HG03521 (cell line): Measurements from ENCODE around the gene ANAPC2.
"Not testable (repeated sequence)": the region's sequence is repeated elsewhere in the genome, so short reads cannot be mapped to it uniquely, and the experiment has no call there.

Experiments
- ATAC-seq: cut with Tn5 transposase; IDR thresholded peaks from one replicate; pipeline ENCODE4 v1.9.1; 2021; ENCODE audit warnings: mild to moderate bottlenecking, moderate library complexity; ENCODE audit not compliant: unreplicated experiment

ANAPC2 gene

DNA sequence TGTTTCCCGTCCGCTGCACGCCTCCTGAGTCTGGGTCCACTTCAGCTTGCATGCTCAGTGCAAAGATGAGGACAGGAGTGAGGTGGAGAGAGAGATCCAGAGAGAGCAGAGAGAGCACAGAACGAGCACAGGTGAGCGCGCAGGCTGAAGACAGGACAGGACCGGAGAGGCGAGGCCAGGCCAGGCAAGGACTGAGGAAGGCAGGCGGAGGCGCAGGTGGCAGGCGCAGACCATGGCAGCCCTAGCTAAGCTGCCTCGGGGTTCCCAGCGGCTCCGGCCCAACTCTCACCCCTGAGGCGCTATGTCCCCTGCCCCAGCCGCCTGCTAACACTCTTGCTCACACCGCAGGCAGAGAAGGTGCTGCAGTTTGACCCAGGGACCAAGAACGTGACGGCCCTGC lies 39.7 kb downstream of the ANAPC2 start:
- ATAC-seq: no peak

DNA sequence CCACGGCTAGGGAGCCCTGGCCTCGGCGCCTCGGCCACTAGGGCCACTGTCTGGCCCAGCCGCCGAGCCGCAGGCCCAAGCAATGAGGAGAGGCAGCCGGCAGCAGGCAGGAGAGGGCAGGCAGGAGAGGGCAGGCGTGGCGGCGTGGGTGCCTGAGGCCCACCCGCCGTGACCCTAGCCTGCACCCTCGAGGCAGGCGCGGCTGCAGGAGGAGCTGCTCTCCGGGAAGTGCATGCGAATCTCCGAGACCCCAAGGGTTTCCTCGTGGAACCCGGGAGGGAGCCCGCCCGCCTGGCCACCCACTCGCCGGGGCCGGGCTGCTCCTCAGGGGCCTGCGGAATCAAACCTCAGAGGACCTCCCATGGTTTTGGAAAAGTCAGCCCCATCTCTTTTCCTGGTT lies 40.1 kb downstream of the ANAPC2 start:
- no peak for ATAC-seq

DNA sequence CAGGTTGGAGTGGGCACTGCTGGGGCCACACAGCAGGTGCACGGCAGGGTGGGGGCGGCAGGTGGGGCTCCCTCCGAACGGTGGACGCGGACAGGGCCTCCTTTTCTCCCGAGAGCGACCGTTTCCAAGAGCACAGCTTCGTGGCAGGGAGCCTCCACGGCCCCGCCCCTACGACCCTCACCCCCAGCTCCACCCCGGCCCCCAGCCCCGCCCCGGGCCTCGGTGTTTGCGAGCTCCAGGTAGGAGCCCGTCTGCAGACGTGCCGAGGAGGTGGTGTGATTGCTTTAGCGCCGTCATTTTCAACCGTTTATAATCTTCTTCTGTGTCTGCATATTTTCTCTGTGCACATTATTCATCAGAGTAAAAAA lies 40.6 kb downstream of the ANAPC2 start:
- no peak for ATAC-seq

DNA sequence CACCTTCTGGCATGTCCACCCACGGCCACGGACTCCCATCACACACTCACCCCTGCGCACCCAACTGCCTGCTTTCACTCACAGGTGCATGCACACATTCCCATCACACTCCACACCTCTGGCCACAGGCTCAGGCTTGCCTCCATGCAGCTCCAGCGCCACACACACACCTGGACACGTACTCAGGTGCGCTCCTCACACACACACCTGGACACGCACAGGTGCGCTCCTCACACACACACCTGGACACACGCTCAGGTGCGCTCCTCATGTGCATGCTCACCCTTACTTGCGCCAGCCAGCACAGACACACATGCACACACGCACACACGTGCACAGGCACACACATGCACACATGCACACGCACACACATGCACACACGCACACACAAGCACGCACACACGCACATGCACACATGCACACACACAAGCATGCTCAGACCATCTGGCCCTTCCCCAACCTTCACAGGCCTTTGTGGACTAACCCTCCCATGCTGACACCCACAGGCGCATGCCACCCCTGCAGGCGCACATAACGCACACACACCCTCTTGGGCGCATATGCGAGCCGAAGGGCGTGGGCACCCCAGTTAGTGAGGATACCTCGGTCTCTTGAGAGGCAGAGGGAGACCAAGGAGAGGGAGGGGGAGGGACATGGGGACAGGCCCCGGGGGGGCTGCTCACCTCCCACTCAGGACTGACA lies 41.1 kb downstream of the ANAPC2 start:
- ATAC-seq: no peak

DNA sequence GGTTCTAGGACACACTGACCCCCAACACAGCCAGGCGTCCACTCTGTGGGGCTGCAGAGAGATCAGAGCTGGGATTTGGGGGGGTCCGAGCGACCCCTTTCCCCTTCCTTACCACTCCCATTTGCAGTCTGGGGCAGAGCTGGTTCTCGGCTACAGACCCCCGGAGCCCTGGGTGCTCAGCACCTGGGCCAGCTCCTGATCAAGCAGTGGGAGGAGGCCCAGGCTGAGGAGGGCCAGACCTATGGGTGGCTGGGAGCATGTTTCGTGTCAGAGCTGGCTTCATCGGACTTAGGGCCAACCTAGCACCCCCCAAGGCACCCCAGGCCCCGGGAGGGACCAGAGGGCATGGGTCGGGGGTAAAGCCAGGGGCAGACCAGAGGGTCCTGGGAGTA lies 41.8 kb downstream of the ANAPC2 start:
- no peak for ATAC-seq

DNA sequence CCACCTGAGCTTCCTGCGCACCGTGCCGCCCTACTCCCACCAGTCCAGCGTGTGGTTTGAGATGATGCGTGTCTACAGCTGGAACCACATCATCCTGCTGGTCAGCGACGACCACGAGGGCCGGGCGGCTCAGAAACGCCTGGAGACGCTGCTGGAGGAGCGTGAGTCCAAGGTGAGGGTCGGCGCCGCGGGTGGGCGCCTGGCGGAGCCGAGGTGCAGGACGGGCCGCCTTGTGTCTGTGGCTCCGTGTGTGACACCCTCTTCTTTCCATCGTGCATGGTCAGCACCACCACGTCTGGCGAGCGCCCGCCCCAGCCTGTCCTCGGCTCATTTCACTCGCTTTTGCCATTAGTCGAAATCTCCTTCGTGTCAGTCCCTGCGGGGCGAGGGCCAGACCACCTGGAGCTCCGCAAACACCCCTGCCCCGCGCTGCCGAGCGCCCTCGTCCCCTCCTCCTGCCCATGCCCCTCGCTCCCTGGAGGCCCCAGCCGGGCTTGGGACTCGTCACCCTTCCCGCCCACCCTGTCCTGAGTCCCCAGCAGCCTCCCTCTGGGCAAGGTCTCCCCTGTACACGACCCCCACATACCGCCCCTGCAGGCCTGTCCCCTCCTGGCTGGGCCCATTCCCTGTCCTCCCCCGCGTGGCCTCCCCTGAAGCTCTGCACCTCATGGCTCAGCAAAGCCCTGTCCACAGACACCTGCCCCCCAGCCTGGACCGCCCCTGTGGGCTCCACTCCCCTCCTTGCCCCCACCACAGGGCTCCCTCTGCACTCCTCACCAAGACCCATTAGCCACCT lies 42.4 kb downstream of the ANAPC2 start:
- no peak for ATAC-seq

DNA sequence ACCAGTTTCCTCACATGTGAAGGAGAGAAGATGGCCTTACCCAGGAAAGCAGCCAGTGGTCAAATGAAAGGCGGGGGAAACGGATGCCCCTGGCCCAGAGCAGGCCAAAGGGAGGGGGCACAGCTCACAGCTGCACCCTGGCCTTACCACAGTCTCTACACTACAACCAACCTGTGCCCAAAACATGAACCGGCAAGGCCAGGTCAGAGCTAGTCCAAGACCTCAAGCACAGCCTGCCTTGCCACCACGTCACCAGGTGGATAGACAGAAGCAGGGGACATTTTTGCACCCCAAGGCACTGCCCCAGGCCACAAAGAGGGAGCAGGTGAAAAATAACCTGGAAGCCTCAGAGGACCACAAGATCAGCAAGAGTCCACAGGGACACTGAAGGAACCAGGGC lies 44.9 kb downstream of the ANAPC2 start:
- no peak for ATAC-seq

DNA sequence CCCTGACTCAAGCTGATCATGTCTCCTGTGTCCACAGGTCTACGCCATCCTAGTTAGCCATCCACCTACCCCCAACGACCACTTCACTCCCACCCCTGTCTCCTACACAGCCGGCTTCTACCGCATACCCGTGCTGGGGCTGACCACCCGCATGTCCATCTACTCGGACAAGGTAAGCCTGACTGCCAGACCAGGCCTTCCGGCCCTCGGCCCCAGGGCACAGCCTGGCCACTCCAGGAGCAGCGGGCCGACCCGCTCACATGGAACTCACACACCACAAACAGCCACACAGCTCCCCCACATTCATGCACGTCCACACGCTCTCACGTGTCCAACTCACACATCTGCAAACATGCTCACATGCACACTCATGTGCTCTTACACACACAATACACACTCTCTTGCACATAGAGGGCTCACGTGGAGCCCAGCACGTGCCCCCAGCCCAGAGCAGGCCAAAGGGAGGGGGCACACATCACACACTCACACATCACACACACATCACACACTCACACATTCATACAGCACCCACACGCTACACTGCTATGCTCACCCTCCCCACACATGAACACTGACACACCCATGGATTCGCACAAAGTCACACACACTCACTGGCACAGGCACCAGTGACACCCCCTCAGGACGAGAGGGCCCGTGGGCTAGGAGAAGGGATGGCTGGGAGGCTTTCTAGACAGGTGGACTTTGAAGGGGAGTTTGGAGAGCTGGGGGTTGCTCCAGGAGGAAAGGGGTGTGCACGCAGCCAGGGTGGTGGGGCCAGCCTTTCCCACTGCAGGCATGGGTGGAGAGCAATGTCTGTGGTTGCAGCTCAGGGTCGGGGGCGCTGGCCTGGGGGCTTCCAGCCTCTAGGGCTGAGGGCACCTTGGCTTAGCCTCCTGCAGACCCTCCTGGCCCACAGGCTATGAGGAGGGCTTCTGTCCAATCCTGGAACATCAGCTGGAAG lies 46.1 kb downstream of the ANAPC2 start:
- ATAC-seq: no peak

DNA sequence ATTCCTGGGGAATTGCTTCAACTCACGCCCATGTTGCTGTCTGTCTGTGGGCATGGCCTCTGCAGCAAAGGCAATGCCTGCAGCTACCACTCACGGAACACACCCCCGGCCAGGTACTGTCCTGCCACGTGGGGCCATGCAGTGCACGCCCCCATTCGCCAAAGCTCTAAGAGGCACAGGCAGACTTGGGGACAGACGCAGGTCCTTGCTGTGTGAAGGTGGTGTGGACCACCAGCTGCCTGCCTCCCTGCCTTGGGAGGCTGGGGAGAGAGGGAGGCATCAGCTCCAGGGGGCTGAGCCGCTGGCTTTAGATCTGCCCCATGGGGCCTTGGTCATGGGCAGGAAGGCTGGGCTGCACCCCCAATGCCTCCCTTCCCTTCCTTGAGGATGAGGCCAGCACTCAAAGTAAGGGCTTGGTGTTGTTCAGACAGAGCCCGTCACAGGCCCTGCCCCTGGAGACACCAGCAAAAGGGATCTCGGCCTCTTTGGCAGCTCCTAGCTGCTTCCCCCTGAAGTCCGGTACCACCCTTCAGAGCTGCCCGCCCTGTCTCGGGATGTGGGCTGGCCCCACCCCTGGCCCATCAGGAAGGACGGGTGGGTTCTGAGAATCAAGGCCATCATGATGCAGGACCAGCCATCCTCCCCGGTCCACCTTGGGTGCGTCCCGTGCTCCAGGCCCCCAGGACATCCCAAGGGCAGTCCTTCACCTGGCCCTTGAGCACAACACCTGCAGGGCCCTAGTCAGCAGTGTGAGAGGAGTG lies 47.1 kb downstream of the ANAPC2 start:
- ATAC-seq: no peak

DNA sequence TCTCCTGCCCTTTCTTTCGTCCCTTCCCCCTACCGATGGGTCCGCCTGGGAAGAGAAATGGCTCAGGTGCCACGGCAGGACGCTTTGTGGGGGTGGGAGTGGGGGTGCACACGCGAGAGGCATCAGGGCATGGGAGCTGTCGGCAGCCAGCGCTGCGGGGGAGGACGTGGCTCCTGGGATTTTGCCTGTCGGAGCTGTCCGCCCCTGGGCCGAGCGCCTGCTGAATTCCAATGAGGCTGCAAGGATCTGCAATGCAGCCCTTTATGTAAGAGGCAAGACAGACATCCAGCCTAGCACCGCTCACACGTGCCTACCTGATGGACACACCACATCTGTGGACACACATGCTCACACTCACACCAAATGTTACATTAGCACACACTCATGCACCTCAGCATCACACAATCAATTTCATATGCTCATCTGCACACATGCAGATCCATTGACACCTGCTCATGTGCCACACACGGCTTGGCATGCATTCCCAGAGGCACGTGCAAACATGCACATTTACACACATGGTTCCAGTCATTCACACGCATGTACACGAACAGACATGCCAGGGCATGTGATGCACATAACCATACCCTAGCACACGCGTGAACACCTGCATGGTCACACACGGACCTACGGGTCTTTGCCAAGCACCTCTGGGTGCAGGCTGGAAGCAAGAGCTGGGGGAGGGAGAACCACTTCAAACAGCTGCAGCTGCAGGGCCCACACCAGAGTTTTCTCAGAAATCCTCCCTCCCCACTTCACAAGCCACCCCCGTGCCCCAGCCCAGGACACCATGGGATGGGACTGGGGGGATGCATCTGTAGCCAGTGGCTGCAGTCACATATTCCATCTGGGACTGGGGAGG lies 48.0 kb downstream of the ANAPC2 start:
- ATAC-seq: no peak

DNA sequence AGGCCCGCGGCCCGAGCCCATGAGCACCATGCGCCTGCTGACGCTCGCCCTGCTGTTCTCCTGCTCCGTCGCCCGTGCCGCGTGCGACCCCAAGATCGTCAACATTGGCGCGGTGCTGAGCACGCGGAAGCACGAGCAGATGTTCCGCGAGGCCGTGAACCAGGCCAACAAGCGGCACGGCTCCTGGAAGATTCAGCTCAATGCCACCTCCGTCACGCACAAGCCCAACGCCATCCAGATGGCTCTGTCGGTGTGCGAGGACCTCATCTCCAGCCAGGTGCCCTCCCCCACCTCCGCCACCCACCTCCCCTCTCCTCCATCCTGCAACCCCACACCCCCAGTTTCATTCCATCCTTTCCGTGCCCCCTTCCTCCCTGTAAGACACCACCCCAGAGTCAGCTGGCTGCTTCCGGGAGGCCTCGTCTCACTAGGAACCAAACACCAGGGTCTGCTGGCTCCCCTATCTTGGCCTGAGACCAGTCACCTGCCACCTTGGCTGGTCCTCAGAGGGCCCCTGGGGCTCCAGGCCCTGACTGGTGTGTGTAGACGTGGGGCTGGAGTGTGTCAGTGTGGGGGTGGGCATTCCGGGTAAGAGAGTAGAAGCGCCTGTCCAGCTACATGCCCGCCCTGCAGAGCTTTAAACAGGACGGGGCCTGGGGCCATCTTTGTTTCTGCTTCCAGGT lies 48.8 kb downstream of the ANAPC2 start:
- ATAC-seq: no peak

DNA sequence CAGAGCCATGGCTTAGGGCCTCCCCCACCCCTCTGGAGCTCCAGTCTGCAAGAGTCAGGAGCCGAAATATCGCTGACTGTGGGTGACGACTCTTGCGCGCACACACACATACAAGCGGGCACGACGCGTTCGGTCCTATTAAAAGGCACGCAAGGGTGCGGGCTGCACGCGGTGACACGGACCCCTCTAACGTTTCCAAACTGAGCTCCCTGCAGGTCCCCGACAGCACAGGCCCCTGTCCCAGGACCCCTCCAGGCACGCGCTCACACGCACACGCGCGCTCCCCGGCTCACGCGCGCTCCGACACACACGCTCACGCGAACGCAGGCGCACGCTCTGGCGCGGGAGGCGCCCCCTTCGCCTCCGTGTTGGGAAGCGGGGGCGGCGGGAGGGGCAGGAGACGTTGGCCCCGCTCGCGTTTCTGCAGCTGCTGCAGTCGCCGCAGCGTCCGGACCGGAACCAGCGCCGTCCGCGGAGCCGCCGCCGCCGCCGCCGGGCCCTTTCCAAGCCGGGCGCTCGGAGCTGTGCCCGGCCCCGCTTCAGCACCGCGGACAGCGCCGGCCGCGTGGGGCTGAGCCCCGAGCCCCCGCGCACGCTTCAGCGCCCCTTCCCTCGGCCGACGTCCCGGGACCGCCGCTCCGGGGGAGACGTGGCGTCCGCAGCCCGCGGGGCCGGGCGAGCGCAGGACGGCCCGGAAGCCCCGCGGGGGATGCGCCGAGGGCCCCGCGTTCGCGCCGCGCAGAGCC lies 49.5 kb downstream of the ANAPC2 start, which contains the start of gene GRIN1:
GRIN1 (plus strand) TSS at position 433 of the 746 bp plus-strand sequence. CDS start 333 bp downstream, outside the sequence.
- ATAC-seq: no peak

DNA sequence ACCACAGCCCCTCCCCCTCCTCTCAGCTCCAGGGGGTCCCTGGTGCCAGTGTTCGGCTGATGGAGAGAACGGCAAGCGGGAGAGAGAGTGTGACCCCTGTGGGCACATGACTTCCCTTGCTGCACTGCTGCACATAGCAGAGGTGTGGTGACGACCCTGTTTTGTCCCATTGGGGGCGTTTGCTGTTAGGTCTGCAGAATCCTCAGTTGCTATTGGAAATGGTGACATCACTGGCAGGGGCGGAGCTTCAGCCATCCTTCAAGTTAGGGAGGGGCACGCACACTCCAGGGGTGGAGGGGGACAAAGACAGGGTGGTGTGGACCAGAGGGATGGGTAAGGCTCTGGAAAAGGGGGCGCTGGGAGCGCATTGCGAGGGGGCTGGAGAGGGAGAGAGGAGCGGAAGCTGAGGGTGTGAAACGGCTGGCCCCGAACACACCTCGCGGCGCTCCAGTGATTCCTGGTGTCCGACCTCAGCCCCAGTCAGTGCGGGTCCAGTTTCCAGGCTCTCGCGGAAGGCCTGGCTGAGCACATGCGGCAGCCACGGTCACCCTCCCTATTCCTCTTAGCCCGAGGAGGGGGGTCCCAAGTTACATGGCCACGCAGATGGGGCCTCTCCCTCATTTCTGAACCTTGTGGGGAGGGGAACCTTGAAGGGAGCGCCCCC lies 50.2 kb downstream of the ANAPC2 start:
- no peak for ATAC-seq

DNA sequence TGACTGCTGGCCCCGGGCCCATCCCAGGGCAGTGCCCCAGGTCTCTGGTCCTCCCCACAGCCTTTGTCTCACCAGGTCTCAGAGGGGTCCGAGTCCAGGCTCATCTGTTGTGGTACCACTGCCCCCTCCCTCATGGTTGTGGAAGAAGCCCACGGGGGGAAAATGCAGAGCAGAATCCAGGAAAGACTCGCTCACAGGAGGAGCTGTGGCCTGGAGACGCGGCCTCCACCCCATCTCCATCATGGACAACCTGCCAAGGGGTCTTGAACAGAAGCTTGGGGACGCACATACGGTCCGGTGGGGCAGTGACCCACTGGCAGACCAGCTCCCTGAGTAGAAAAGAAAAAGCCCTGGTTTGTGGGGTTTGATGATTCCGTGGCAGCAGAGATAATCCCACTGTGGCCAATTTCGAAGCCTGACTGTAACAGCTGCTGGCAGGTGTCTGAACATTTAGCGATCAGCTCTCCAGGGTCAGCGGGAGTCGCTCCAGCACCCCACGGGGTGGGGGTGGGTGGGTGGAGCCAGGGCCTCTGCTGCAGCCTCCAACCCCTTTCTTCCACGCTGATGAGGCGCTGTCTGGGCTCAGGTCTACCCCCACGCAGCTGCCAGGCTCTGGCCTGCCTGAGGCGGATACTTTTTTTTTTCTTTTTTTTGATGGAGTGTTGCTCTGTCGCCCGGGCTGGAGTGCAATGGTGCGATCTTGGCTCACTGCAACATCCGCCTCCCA lies 51.3 kb downstream of the ANAPC2 start:
- no peak for ATAC-seq

DNA sequence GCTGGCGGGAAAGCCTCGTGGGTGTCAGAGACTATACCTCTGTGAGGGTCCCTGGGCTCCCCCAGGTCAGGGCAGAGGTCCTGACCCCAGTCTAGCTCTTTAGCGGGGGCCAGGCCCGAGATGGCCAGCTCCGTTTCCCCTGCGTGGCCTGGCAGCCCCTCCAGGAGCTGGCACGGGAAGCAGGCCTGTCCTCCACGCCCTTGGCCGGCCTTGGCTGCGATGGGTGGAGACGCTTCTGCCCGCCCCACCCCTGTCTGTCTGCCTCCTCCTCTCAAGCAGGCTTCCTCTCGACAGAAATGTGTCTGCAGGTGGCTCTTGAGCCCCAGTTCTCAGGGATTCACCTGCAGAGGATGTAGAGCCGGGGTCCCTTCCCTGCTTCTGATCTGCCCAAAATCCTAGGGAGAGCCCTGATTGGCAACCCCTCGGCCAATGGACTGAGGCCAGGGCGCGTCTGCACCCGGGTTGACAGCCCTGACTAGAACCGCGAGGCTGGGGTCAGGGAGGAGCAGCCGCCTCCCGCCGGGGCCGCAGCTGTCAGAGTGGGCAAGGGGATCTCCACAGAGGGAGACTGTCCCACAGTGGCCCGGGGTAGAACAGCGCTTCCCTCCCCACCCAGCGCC lies 52.0 kb downstream of the ANAPC2 start:
- ATAC-seq: no peak

DNA sequence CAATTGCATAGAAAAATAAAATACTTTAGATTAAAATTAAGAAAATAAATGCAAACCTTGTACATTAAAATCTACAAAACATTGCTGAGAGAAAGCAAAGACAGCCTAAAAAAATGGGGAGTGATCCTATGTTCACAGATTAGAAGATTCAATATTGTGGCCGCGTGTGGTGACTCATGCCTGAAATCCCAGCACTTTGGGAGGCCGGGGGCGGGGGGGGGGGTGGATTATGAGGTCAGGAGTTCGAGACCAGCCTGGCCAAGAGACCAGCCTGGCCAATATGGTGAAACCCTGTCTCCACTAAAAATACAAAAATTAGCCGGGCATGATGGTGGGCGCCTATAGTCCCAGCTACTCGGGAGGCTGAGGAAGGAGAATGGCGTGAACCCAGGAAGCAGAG lies 53.2 kb downstream of the ANAPC2 start:
- ATAC-seq: not testable (repeated sequence)

DNA sequence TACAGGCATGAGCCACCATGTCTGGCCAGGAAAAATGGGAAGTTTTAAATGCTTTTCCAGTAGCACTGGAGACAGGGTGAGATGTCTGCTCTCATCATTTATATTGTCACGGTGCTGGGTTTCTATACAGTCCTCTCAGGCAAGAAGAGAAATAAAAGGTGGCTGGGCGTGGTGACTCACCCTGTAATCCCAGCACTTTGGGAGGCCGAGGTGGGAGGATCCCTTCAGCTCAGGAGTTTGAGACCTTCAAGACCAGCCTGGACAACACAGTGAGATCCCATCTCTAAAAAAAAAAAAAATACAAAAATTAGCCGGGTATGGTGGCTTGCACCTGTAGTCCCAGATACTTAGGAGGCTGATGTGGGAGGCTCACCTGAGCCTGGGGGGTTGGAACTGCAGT lies 54.2 kb downstream of the ANAPC2 start:
- no peak for ATAC-seq
